C1 segment of cervical spinal cord (tissue), 14 donors: ENCODE measurements around the gene ARHGEF7.
"Not testable (repeated sequence)": the region's sequence is repeated elsewhere in the genome, so short reads cannot be mapped to it uniquely, and the experiment has no call there.

Experiments used
- DNase-seq, 14 donors: peaks; one replicate each; lab custom pipeline; 2025; lab: John Stamatoyannopoulos, UW

ARHGEF7 gene, protein sequence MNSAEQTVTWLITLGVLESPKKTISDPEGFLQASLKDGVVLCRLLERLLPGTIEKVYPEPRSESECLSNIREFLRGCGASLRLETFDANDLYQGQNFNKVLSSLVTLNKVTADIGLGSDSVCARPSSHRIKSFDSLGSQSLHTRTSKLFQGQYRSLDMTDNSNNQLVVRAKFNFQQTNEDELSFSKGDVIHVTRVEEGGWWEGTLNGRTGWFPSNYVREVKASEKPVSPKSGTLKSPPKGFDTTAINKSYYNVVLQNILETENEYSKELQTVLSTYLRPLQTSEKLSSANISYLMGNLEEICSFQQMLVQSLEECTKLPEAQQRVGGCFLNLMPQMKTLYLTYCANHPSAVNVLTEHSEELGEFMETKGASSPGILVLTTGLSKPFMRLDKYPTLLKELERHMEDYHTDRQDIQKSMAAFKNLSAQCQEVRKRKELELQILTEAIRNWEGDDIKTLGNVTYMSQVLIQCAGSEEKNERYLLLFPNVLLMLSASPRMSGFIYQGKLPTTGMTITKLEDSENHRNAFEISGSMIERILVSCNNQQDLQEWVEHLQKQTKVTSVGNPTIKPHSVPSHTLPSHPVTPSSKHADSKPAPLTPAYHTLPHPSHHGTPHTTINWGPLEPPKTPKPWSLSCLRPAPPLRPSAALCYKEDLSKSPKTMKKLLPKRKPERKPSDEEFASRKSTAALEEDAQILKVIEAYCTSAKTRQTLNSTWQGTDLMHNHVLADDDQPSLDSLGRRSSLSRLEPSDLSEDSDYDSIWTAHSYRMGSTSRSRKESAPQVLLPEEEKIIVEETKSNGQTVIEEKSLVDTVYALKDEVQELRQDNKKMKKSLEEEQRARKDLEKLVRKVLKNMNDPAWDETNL

DNA sequence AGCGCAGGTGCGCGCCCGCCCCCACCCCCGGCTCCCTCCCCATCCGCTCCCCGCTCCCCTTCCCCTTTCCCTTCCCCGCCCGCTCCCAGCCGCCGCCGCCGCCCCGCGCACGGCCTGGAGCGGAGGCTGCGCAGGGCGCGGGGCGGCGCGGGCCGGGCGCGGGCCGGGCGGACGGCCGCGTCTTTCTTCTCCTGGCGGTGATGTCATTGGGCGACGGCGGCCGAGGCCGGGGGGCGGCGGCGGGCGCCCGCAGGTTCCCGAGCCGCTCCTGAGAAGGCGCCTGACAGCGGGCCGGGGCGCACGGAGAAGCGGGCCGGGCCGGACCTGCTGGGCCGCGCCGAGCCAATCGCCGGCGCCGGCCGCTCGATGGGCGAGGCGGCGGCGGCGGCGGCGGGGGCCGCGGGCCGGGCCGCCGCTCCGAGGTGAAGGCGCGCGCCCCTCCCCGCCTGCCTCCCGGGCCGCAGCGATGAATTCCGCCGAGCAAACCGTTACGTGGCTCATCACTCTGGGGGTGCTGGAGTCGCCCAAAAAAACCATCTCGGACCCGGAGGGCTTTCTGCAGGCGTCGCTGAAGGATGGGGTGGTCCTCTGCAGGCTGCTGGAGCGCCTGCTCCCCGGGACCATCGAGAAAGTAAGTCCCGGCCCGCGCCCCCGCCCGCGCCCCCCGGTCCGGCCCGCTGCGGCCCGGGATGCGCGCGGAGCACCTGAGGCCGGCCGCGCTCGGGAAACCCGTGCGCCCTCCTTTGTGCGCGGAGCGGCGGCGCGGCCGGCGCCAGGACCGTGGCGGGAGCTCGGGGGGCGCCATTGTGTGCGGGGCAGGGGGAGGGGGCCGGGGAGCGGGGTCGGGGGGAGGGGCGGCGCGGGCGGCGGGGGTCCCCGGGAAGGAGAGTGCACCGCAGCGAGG is at the start of gene ARHGEF7:
Gene ARHGEF7 (plus strand): TSS at position 250 of the 904 bp plus-strand sequence. CDS start 217 bp downstream, at position 467.
- DNase-seq, result peak in 1 of 14 donors; percentile 51

DNA sequence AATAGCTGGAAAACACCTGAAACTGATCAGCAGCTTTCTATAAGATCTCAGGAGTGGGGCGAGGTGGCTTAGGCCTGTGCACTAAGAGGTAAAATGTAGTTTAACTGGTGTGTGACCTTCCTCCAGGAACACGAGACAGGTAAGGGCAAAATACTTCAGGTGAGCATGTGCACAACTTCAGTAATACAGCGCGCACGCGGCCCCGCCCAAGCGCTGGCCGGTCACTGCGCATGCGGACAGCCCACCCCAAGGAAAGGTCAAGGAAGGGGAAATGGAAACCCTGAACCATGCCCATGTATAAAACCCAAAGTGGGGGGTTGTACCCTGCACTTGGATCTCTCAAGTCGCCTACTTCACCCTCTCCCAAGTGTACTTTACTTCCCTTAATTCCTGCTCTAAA is 49.4 kb upstream of the ARHGEF7 start:
- no peak for DNase-seq

DNA sequence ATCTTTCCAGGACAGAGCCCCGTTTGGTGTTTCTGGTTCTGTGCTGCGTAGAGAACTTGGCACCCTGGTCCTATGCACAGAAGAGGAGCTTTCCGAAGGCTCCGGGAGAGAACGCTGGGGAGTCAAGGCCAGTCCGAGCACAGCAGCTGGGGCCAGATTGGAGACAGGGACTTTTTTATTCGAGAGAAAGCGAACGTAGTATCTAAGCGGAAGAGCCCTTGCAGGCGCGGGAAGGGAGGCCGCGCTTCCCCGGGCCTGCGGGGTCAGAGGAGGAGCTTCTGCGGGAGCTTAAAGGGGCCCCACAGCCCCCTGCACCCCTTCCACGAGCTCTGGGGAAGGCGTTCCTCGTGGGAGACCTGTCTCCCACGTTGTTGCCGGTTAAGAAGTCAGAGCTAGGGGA is 48.6 kb upstream of the ARHGEF7 start:
- DNase-seq, result no peak

DNA sequence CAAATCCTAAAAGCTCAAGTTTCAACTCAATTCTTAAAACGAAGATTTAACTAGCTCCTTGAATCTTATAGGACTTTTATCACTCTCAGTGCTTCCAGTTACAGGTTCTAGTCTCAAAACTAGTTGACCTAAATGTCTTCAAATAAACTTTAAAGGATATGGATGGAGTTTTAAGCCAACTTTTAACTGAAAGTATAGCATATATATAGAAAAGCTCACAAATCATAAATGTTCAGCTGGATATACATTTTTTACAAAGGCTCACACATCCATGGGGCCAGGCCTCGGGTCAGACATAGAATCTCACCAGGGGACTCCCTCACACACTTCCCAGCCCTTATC is 47.1 kb upstream of the ARHGEF7 start:
- no peak for DNase-seq

DNA sequence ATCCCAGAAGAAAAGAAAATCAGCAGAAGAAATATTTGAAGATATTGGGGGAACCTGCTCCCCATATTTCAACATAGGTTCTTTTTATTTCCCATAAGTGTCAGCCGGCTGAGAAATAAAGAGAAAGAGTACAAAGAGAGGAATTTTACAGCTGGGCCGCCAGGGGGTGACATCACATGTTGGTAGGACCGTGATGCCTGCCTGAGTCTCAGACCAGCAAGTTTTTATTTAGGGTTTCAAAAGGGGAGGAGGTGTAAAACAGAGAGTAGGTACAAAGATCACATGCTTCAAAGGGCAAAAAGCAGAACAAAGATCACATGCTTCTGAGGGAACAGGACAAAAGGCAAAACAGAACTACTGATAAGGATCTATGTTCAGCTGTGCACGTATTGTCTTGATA is 44.0 kb upstream of the ARHGEF7 start:
- DNase-seq, result not testable (repeated sequence)

DNA sequence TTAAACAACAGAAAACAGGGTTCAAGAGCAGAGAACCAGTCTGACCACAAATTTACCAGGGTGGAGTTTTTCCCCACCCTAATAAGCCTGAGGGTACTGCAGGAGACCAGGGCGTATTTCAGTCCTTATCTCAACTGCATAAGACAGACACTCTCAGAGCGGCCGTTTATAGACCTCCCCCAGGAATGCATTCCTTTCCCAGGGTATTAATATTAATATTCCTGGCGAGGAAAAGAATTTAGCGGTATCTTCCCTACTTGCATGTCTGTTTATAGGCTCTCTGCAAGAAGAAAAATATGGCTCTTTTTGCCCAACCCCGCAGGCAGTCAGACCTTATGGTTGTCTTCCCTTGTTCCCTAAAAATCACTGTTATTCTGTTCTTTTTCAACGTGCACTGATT is 43.6 kb upstream of the ARHGEF7 start:
- DNase-seq, result not testable (repeated sequence)

DNA sequence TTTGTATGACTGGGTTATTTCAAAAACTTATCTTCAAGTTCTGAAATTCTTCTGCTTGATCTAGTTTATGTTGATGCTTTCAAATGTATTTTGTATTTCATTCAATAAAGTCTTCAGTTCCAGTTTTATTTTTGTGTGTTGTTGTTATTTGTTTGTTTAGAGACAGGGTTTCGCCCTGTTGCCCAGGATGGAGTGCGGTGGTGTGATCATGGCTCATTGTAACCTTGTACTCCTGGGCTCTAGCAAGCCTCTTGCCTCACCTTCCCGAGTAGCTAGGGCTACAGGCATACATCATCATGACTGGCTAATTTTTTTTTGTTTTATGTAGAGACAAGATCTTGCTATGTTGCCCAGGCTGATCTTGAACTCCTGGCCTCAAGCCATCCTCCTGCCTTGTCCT is 40.3 kb upstream of the ARHGEF7 start:
- DNase-seq, result no peak

DNA sequence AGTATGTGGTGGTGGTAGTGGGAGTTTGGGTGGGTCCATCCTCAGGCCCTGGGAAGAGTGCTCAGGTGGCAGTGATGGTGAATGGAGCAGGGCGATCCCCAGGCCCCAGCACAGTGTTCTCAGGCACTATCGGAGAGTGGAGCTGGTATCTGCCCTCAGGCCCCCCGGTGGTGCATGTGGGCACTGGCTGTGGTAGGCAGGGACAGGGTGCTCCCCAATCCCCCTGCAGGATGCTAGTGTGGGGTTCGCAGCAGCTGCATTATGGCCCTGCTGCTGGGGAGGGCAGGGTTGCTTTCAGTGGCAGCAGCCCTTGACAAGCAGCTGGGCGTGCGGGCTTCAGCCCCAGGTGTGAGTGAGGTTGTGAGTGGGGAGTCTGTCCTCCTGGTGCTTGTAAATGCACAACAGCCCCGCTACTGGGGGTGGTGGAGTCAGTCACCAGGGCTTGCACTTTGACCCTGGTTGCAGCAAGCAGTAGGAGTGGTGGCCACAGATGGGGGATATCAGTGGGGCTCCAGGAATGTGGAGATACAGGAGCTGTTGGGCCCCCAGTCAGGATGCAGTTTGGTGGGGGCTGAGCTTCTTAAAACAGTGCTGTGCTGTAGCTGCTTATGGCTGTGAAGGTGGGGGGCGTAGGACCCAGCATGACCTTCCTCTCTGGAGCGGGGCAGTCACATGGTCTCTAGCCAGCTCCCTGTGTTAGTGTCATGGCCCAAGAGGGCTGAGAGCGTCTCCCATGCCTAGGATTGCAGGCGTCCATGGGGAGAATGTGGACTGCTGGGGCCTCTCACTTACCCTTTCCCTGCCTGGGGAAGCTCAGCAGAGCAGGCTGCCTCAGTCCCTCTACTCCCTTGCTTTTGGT is 38.7 kb upstream of the ARHGEF7 start:
- no peak for DNase-seq

DNA sequence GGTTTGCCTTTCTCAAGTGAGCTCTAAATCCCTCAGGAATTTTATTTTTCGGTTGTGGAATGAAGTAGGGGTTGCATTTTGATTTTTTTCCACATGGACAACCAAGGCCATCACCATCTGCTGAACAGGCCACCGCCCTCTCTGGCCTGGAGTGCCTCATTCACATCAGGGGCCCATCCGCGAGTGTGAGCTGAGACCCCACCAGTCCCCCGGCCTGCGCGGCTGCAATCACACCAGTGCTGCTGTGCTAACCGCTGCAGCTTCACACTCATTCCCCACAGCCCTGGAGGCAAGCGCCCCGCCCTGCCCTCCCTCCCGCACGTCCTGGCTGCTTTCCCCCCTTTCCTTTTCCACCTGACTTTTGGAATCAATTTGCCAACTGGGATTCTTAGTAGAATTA is 35.7 kb upstream of the ARHGEF7 start:
- DNase-seq, result no peak

DNA sequence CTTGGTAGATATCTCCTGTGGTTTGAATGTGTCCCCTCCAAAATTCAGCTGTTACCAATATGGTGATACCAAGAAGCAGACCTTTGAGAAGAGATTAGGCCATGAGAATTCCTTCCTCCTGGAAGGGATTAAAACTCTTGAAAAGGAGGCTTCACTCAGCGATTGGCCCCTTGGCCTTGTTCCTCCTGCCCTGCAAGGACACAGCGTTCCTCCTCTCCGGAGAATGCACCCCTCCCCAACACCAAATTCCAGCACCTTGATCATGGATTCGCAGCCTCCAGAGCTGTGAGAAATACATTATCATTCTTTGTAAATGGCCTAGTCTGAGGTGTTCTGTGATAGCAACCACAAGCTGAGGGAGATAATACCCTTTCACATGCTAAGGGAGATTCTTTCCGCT is 34.5 kb upstream of the ARHGEF7 start:
- DNase-seq, result no peak

DNA sequence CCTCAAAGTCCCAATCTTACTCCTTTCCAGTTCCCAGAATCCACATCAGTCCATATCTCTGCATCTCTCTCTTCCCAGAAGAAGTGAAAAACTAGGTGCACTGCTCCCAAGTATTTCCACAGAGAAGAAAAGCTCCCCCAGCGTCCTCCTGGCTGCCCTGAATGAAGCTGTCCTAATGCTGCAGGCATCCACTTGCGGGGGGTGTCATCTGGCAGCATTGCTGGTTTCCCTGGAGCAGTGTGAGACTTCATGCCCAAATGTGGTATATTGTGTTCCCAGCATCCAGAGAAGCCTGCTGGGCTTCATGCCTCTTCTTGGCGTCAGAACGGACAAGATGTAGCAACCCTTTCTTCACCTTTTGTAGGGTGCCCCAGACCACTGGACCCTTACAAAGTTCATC is 32.9 kb upstream of the ARHGEF7 start:
- DNase-seq, result no peak

DNA sequence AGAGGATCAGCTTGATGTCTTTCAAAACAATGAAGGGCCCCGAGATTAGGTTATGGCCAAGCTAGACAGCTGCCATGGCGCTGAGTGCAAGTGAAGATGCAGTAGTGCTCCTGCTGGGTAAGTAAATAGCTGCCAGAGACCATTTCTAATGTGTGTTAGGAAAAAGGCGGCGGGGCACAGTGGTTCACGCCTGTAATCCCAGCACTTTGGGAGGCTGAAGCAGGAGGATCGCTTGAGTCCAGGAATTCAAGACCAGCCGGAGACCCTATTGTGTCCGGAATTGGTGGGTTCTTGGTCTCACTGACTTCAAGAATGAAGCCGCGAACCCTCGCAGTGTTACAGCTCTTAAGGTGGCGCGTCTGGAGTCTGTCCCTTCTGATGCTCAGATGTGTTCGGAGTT is 32.3 kb upstream of the ARHGEF7 start:
- not testable (repeated sequence) for DNase-seq

DNA sequence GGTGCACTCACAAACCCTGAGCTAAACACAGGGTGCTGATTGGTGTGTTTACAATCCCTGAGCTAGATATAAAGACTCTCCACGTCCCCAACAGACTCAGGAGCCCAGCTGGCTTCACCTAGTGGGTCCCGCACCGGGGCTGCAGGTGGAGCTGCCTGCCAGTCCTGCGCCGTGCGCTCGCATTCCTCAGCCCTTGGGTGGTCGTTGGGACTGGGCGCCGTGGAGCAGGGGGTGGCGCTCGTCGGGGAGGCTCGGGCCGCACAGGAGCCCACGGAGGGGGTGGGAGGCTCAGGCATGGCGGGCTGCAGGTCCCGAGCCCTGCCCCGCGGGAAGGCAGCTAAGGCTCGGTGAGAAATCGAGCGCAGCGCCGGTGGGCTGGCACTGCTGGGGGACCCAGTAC is 31.4 kb upstream of the ARHGEF7 start:
- DNase-seq, result not testable (repeated sequence)

DNA sequence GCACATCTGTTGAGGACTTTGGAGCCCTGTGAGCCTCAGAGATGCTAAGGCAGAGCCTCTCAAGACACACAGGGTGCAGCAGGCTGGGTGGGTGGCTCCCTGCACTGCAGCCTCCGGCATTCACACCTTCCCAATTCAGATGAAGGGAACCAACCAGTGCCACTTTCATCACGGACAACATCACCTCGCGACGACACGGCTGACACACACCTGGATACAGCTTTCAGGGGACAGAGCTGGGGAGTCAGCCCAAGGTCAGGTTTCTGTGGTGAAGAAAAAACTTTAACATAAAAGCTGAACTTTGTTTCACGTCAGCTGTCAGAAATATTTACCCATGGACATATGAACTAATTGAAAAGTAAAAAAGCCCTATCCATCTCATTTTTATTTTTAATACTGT is 24.9 kb upstream of the ARHGEF7 start:
- DNase-seq, result no peak

DNA sequence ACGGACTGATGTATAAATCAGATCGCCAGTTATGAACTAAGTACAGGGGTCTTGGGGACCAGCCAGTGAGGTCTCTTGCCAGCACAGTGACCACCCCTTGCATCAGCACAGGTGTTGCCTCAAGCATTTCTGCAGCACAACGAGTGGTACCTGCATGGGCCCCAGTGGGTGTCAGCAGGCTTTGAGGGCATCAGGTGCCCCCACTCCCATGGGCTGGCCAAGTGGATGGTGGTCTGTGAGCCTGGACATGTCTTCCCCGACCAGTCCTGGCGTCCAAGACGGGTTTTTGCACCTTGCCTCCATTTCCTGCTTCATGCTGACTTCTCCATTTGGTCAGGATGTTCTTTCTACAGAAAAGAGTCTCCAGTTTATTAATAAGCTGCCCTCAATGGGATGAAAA is 22.4 kb upstream of the ARHGEF7 start:
- DNase-seq, result no peak

DNA sequence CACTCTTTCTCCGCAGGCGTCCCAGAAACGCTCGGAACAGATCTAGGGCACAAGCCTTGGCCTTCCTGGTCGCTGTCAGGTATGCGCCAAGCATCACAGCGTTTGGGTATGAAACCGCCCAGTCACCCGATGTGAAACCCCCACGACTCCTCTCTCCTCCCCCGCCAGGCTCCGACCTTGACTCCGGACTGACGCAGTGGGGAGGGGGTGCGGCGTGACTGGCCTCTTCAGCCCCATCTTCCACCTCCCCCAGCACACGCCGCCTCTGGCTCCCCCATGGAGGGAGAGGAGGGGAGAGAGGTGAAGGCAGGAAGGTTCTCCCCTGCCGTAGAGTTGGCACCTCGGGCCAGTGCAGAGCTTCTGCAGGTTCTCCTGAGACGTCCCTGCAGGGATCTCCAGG is 22.0 kb upstream of the ARHGEF7 start:
- no peak for DNase-seq

DNA sequence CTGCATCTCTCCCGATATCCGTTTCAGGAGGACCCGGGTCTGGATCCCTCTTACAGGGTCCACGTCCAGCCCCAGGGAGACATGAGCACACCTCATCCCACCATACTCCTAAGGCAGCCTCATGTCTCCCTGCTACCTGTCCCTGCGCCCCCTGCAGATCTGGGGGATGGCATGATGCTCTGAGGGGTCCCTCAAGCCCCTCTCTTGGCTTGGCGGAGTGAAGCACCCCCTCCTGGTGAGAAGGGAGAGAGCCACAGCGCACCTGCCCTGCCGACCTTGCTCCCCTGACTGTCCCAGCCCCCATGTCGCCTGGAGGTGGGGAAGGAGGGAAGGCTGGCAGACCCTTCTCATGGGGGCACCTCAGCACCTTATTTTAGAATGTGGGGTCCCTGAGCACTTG is 21.5 kb upstream of the ARHGEF7 start:
- DNase-seq, result no peak

DNA sequence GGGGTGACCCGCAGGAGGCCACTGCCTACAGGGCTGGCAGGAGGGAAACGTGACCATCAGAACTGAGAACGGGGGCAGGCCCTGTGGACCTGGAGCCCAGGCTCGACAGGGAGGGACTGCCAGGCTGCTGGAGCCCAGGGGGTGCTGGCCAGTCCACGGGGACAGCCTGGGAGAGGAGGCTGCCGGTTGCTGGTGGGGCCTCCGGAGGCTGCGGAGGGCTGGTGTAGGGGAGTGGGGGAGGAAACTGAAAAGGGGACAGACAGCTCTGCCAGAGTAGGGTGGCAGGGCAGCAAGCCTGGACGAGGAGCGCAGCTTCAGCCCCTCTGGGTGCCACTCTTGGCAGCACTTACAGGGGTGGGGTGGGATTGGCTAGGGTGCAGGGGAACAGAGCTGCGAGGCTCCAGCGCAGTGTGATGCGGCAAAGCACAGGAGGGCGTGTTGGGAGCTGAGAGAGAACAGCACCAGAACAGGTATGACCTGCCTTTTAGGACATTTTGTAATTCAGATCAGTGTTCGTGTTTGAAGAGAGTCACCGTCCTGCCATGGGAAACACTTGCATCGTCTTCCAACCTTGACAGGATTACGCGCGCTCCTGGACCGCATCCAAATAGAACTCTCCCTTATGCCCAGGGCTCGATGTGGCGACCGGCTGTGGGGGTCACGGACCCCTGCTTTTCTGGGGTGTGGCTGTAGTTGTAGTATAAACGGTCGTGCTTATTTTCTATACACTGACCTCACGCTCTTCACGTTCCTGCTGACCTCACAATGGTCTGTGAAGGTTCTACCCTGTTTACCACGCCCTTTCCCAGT is 19.9 kb upstream of the ARHGEF7 start:
- no peak for DNase-seq

DNA sequence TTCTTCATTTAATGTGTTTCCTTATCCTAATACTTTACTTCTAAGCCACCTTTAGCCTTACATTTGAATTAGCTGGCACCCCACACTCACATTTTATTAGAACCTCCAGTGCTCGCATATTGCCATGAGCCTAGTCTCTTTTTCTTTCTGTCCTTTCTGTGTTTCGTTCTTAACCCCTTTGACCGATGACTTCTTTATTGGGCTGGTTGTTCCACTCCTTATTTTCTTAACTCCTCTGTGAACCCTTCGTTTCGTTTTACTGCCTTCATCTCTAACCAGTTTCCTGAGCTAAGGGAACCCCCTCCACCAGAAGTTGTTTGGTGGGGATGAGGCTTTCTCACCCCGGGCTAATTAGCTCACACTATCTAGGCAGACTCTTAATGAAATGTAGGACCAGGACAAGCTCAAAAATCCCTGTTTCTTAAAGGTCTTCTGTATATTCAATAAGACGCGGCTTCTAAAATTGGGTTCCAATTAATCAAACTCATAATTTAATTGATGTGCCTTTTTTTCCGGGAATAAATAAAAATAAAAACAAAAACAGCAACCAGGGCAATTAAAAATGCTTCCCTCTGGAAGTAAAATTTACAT is 19.1 kb upstream of the ARHGEF7 start:
- DNase-seq, result no peak

DNA sequence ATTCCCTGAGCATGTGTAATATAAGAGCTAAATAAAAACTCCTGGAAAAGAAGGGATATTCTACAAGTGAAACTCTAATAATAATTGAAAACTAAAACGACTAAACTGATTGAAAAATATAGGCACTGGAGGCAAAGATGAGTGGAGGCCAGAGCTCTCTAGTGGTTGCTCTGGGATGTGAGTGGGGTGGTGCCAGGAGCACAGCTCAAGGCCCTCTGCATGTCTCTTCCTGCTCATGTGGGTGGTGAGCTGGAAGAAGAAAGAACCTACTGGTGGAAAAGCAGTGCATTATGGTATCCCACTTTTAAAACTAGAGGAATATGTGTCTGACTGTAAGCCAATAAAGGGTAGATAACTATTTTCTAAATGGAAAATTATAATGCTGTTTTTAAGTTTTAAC is 15.8 kb upstream of the ARHGEF7 start:
- no peak for DNase-seq
